Ovary (tissue), 3 donors: ENCODE data around the gene APCDD1.

ENCODE experiments used
- CTCF ChIP-seq, 3 donors: fragments of 450-650 bp in 2 of 3; fragments of 200-600 bp in 1 of 3; IDR thresholded peaks; one replicate each; pipeline versions ENCODE4 v1.5.1 to v1.8.0; 2016 to 2022; ENCODE audit warnings: antibody characterized with exemption in 3 of 3, mild to moderate bottlenecking in 1 of 3
- POLR2A ChIP-seq: fragments of 450-650 bp; IDR thresholded peaks from one replicate; pipeline ENCODE4 v1.6.1; 2017; ENCODE audit warnings: antibody characterized with exemption, mild to moderate bottlenecking, moderate library complexity
- donor health status: DM: no; HTN: no; CAD: no.

- TF ChIP-seq CTCF (IDR thresholded peaks at IDR 0.05) (no peak), POLR2A (no peak)
These were observed 54.2 kb downstream of the APCDD1 start for GRCh38 chr18:10508591-10508990.
